NOMO-1 treated with dmso at 0.1 percent for 144 hours (cell line): ENCODE data around the gene C3orf85.

ENCODE experiments used
- DNase-seq: peaks from one replicate; lab custom pipeline; 2025; ENCODE audit not compliant: unreplicated experiment; lab: John Stamatoyannopoulos, UW

C3orf85 gene

GRCh38 chr3:109149078-109149477, 12.6 kb downstream of the C3orf85 start:
- DNase-seq: no peak

DNA sequence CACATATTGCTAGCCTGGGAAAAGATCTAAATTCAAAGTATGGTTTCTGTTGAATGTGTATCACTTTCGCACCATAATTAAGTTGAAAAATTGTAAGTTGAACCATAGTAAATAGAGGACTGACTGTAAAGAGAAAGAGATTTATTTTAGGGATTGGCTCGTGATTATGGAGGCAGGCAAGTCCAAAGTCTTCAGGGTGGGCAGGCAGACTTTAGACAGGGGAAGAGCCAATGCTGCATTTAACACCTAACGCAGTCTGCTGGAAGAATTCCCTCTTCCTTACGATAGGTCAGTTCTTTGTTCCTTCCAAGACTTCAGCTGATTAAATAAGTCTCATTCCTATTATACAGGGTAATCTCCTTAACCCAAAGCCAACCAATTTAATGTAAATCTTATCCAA, 15.8 kb downstream of the C3orf85 start:
- no peak for DNase-seq

GRCh38 chr3:109154979-109155378, 18.5 kb downstream of the C3orf85 start:
- no peak for DNase-seq

GRCh38 chr3:109155828-109156227, 19.3 kb downstream of the C3orf85 start:
- DNase-seq: no peak

GRCh38 chr3:109161487-109162123, 25.1 kb downstream of the C3orf85 start:
- no peak for DNase-seq

DNA sequence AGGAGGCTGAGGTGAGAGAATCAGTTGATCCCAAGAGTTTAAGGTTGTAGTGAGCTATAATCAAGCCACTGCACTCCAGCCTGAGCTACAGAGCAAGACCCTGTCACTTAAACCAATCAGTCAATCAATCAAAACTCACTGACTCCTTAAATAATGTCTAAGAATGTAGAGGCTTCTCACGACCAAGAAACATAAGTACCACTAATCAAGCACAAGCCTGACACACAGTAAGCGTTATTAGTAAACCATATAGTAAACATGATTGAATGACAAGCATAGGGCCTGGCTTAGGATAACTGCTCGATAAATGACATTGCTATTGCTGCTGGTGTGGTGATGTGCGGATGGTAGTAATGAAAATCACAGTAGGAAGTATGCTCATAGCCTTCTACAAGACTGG, 29.4 kb downstream of the C3orf85 start:
- DNase-seq: no peak

DNA sequence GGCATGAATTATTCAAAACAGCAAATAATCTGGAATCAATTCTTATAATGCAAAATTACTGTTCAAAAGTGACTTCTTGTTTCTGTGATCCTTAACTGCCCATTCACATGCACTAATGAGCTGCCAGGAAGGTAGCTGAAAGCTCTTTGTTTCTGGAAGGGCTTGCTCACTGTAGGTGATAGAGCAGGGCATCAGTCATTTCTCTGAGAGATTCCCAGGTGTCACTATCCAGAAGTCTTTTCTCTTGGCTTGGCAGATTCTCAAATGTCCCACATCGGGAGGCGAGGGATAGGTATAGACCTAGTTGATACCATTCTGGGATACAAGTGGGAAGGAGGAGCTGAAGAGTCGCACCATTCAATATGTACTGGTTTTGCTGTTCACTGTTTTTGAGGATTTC, 35.0 kb downstream of the C3orf85 start:
- DNase-seq: no peak

DNA sequence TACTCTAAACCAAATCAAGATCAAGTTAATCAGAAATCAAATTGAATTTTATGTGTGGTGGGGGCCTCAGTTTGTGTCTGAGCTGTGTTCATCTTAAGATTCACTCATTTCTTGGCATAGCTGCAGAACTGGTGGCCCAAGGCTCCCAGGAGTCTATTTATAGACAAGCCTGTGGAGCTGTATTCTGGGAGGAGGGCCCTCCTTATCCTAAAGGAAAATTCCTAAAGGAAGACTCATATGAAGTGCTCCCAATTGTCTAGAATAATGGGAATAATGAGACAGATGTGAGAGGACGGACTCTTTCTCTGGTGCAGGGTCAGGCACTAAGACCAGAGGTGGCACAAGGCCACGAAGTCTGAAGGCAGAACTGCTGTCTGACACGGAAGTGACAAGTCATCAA, 38.9 kb downstream of the C3orf85 start:
- DNase-seq: no peak

DNA sequence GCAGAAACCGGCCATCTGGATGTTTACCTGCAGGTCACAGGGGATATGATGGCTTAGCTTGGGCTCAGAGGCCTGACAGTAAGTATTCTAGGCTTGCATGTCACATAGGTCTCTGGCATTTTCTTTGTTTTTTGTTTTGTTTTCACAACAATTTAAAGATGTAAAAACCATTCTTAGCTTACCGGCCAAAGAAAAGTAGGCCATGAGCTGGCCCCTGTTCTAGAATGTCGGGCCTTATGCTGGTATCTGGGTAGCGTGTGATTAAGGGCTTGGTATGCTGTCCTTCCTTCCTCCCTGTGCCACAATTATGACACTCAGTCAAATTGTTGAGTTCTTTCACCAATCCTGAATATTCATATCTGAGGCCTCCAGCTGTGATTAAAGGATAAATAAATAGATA, 40.2 kb downstream of the C3orf85 start:
- DNase-seq: no peak

DNA sequence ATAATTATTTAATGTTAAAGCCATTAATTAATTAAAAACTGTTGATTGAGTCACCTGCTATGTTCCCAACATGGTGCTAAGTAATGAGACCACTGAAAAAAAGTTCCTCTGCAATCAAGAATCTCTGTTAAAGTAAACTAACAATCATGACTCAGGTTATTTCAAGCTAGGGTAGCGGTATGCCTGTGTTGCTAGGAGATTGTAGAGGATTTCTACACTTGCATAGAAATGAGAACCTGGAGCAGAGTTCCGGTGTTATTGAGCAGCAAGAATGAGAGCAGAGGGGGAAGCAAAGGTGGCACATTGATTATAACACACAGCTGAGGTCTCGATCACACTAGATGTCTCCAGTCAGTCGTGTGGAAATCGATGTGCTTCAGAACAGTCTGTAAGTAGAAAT, 41.4 kb downstream of the C3orf85 start:
- DNase-seq: no peak

- DNase-seq: no peak
Measured at GRCh38 chr3:109178708-109179107, 42.2 kb downstream of the C3orf85 start.

- DNase-seq: no peak
Measured at GRCh38 chr3:109184726-109185125, 48.2 kb downstream of the C3orf85 start.

GRCh38 chr3:109187390-109187789, 50.9 kb downstream of the C3orf85 start:
- no peak for DNase-seq

GRCh38 chr3:109188741-109189140, 52.2 kb downstream of the C3orf85 start:
- no peak for DNase-seq

DNA sequence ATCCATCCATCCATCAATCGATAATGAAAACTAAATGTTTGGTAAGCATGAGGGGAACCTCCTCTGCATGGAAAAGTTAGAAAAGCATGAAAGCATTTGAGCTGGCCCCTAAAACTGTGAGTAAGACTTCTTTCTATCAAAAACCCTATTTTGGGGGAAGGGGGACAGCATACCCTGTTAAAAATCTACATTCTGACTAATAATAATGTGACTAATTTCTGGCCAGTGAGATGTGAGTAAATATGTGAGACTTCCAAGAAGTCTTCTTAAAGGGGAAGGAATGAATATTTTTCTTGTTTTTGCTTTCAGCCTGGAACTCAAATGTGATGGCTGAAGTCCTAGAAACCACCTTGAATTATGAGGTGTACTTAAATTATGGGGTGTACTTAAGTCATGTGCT, 54.9 kb downstream of the C3orf85 start:
- no peak for DNase-seq

DNA sequence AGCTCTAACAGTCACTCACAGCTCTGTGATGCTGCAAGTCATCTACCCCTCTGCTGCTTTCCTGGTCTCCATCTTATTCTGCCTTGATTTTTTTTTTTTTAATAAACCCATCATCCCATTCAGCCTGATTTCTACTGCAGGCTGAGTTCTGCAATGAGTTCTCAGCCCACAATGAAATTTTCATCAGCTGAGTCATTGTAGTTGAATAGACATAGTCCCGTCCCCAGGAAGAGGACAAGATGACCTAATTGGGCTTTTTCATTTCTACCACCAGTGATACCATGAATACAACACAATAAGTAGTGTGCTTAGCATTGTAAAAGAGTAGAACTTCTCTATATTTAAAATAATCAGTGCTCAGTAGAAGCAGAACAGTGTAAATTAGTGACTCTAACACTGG, 59.3 kb downstream of the C3orf85 start:
- DNase-seq: no peak
